Measurements from ENCODE around the gene SMYD3. TPM values are rescaled to one million over a fixed set of nuclear protein-coding genes. Genes with fewer than 3 reads are reported as not detected.

Gene SMYD3
- total and polyA plus RNA-seq, 2 experiments from 2014 or later, result 30.8 to 68.5 TPM

DNA sequence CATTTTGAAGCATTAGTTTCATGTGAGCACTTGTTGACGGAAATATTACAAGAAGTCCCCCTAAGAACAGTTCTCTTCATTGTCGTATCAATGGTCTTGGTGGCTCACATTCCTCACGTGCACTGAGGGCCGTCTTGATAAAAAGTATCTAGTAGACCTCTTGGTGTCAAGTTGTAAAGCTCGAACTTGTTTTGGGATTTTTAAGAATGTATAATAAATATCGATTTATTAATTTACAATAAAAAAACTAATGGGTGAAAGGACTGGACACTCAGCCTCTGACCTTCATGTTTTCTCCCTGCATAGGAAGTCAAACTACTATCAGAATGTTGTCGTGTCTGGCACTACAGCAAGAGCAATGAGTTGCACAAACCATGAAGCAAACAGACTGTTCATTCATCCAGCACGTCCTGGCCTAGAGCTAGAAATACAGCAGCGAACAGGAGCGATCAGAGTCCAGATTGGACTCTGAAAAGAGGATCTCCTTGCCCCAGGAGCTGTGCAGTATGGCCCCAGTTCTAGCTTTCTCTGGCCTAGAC, 319.2 kb downstream of the SMYD3 start:
- no peak for DNase-seq (ENCODE audit: low spot score)
- Histone ChIP-seq H3K27ac (no peak overlapping the region), H3K79me2 (no peaks in the 10 kb centered on the region), H3K27me3 (no peaks in the 10 kb centered on the region), H3K9me3 (ENCODE audit: low read depth) (no peaks in the 10 kb centered on the region), H4K20me1 (ENCODE audit: insufficient read depth, poor library complexity, severe bottlenecking) (no peaks in the 10 kb centered on the region), H3K36me3 (replicated peaks; ENCODE audit: insufficient read depth, low read depth) (no peaks in the 10 kb centered on the region), H3K4me2 (no peak overlapping the region), H3K4me1 (ENCODE audit: insufficient read depth) (no peaks in the 10 kb centered on the region), H3K9me2 (replicated peaks; ENCODE audit: insufficient read depth) (no peaks in the 10 kb centered on the region), H2AFZ (no peak overlapping the region), H3K4me3 (no peak overlapping the region)
- TF ChIP-seq EZH2 (IDR thresholded peaks at IDR 0.05; ENCODE audit: borderline replicate concordance), result no peak
- no peak for TF ChIP-seq CTCF (IDR thresholded peaks at IDR 0.05; ENCODE audit: poor library complexity)
- no peak for TF ChIP-seq EZH2phosphoT487 (IDR thresholded peaks at IDR 0.05; ENCODE audit: low read depth, severe bottlenecking, unreplicated experiment)
- 92% methylated on average over 10 of the region's 10 CpGs for WGBS (ENCODE audit: low lambda C conversion rate, missing lambda C conversion rate)

DNA sequence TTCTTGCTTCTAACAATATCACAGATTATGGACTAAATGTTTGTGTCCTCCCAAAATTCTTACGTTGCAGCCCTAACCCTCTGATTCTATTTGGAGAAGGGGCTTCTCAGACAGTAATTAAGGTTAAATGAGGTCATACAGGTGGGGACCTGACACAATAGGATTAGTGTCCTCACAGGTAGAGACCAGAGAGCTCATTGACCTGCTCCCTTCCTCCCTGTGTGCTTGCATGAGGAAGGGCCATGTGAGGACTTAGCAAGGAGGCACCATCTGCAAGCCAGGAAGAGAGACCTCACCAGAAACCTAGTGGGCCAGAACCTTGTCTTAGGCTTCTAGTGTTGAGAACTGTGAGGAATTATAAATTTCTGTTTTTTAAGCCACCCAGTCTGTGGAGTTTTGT, 322.6 kb downstream of the SMYD3 start:
- Histone ChIP-seq H3K9me2 (replicated peaks; ENCODE audit: insufficient read depth) (no peaks in the 10 kb centered on the region), H3K36me3 (replicated peaks; ENCODE audit: insufficient read depth, low read depth) (no peaks in the 10 kb centered on the region), H3K4me3 (no peak overlapping the region), H4K20me1 (ENCODE audit: insufficient read depth, poor library complexity, severe bottlenecking) (no peaks in the 10 kb centered on the region), H3K27me3 (no peaks in the 10 kb centered on the region), H3K27ac (no peak overlapping the region), H2AFZ (no peak overlapping the region), H3K9me3 (ENCODE audit: low read depth) (no peaks in the 10 kb centered on the region), H3K4me1 (ENCODE audit: insufficient read depth) (no peaks in the 10 kb centered on the region), H3K79me2 (no peaks in the 10 kb centered on the region), H3K4me2 (no peak overlapping the region)
- TF ChIP-seq CTCF (IDR thresholded peaks at IDR 0.05; ENCODE audit: poor library complexity) (no peak), EZH2 (IDR thresholded peaks at IDR 0.05; ENCODE audit: borderline replicate concordance) (no peak), EZH2phosphoT487 (IDR thresholded peaks at IDR 0.05; ENCODE audit: low read depth, severe bottlenecking, unreplicated experiment) (no peak)
- 89% methylated on average over 1 of the region's 1 CpG for WGBS (ENCODE audit: low lambda C conversion rate, missing lambda C conversion rate)
- DNase-seq (ENCODE audit: low spot score), result no peak

- 58% methylated on average over 3 of the region's 3 CpGs for WGBS (ENCODE audit: low lambda C conversion rate, missing lambda C conversion rate)
- no peaks in the 10 kb centered on the region for H3K9me2 ChIP-seq (replicated peaks; ENCODE audit: insufficient read depth)
- TF ChIP-seq EZH2phosphoT487 (IDR thresholded peaks at IDR 0.05; ENCODE audit: low read depth, severe bottlenecking, unreplicated experiment) (no peak), CTCF (IDR thresholded peaks at IDR 0.05; ENCODE audit: poor library complexity) (no peak), EZH2 (IDR thresholded peaks at IDR 0.05; ENCODE audit: borderline replicate concordance) (no peak)
- H3K36me3 ChIP-seq (replicated peaks; ENCODE audit: insufficient read depth, low read depth), result no peaks in the 10 kb centered on the region
- H4K20me1 ChIP-seq (ENCODE audit: insufficient read depth, poor library complexity, severe bottlenecking), result no peaks in the 10 kb centered on the region
- H3K27me3 ChIP-seq, result no peaks in the 10 kb centered on the region
- no peak for DNase-seq (ENCODE audit: low spot score)
- no peaks in the 10 kb centered on the region for H3K9me3 ChIP-seq (ENCODE audit: low read depth)
- no peak overlapping the region for H3K4me3 ChIP-seq
- no peaks in the 10 kb centered on the region for H3K79me2 ChIP-seq
- no peak overlapping the region for H3K27ac ChIP-seq
- no peak overlapping the region for H2AFZ ChIP-seq
- H3K4me2 ChIP-seq, result no peak overlapping the region
- H3K4me1 ChIP-seq (ENCODE audit: insufficient read depth), result no peaks in the 10 kb centered on the region
These were observed 324.8 kb downstream of the SMYD3 start for GRCh38 chr1:246182149-246182851.

Data from hepatocyte (in vitro differentiated cells).